T47D (cell line): Measurements from ENCODE around the gene ZDHHC8.

ENCODE experiments used
- DNase-seq, 2 experiments: peaks; one replicate each; pipeline versions ENCODE4 v3.0.0 to v3.0.0-alpha.2; 2011 to 2012; ENCODE audit warnings: low read depth in 1 of 2, low spot score in 1 of 2
- JUND ChIP-seq: IDR thresholded peaks from 2 replicates; pipeline ENCODE4 v1.6.1; 2012; ENCODE audit warnings: low read depth
- in situ Hi-C: cut with HindIII; loops from 2 replicates; pipeline ENCODE4 v1.10.0; 2016; ENCODE audit warnings: low sequenced_read_pairs, low pct_unique_long_range_greater_than_20kb

ZDHHC8 gene

DNA sequence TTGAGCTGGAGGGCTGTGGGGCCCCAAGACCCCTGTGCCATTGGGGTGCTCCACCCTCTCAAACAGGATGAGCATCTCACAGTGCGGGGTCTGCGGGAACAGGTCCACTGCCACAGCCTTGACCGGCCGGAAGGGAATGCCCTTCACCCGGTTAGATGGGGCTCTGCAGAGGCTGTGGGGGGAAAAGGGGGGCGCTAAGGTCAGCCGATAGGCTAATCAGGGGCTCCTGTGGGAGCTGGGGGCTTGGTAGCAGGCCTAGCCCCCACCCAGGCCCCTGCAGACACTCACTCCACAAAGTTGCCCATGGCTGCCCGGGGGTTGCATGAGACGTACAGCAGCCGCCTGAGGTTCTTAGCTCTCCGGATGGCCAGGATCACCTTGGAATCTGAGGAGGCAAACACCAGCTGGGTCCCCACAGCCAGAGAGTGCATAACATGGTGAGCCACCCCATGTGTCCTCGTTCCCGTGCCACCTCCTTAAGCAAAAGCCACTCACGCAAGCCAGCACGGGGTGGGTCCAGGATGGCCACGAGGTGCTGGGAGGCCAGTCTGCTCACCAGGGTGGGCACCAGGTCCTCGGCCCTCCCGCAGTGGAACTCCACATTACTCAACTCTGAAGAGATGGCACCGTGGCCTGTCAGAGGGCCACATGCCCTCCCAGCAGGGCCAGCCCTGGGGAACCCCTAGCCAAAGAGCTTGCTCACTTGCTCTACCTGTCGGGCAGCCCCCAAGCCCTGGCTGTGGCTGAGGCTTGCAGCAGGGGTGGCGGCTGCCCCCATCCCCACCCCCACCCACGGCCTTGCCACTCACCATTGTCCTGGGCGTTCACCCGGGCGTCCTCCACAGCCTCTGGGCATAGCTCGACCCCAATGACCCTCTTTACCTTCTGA, 18.7 kb upstream of the ZDHHC8 start:
- in situ Hi-C loops: no loop called here
- no peak for DNase-seq
- TF ChIP-seq JUND: no peak

DNA sequence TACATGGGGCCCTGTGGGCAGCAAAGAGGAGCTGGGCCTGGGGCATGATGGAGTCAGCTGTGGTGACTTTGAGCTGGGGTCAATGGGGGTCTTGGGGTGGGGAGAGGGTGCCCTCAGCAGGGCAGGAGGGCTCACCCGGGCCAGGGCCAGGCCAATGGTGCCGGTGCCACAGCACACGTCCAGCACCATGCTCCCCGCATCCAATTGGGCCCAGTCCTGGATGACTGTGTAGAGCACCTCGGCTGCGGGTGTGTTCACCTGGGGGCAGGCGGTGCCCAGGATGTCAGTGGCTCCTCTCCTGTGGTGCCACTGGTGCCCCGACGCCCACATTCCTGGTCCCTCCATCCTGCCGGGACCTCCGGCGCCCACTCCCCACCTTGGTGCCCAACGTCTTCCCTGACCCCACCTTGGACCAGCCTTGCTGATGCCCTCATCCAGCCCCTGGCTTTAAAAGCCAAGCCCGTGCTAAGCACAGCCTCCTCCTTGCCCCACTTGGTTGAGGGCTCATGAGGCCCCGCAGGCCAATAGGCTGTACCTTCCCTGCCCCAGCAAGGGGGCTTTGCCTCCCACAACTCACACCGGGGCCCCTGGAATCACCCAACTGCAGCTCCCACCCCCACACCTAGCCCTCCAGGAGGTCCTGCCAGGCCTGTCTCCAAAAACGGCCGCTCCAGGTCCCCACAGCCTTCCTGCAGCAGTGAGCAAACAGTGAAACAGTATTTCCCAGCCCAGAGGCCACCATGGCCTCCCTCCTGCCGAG, 17.9 kb upstream of the ZDHHC8 start:
- no peak for TF ChIP-seq JUND
- in situ Hi-C loops: no loop called here

DNA sequence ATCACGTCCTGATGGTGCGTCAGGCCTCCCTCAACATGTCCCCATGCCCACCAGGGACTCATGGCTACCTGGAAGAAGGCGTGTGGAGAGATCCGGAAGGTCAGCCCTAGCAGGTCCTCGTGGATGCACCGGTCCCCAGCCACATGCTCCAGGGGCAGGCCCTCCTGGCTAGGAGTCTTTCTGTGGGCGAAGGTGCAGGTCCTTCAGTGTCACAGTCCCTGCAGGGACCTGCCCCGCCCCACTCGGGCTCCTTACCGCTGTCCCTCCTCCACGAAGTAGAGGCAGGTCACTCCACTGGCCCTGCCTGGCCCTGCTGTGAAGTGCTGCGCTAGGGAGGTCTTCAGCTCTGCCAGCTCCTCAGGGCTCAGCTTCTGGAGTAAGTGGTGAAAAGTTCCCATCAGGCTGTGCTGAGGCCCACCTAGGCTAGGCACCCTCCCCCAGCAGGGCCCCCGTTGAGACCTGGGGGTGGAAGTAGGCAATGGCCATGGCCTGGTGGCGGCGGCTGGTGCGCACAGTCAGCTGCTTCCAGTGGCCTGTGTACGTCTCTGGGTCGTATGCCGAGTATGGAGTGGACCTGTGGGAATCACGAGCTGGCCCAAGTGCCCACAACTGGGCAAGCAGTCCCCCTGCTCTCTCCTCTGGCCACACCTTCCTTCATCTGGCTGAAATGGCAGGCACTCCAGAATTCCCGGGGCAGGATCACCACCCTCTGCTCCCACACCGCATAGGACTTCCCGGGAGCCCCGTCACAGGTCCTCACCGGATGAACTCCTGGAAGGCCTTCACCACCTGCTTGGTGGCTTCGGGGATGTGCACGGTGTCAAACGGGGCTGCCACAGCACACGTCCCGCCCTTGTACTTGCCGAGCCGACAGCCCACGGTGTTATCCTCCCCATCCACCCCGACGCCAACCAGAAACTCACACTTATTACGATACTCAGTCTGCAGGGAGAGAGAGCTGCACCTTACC, 16.8 kb upstream of the ZDHHC8 start:
- DNase-seq: no peak
- TF ChIP-seq JUND: no peak
- in situ Hi-C loops: no loop called here

More for the DNA sequence above, 17.9 kb upstream of the ZDHHC8 start:
- no peak for DNase-seq

DNA sequence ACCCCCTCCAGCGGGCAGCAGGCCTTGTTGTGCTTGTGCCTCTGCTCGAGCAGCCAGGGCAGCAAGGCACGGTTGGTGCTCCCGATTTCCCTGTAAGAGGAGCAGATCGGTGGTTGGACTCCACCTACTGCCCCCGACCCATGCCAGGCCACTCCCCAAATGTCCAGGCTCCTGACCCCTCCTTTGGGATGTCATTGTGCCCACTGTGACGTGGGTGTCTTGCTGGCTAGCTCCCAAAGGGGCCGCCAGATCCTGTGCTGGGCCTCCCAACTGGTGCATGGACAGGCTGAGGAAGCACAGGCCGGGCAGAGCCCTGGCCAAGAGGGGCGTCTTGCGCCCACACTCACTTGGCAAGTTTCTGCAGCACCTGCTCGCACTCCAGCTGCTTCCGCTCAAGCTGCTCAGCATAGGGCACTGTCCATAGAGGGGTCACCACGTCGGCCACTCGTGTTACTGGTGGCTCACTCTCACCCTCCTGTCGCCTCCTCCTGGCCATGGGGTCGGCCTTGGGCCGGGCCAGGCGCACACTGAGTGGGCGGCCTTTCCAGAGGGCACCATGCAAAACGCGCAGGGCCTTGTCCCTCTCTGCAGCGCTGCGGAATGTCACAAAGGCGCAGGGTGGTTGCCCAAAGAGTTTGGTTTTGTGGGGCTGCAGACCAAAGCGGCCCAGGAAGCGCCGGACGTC, 15.8 kb upstream of the ZDHHC8 start, which contains the start of gene RANBP1:
RANBP1 (plus strand) TSS at position 414 of the 685 bp plus-strand sequence; CDS start at position 495, 81 bp downstream.
- TF ChIP-seq JUND: no peak
- no peak for DNase-seq
- in situ Hi-C loops: no loop called here

DNA sequence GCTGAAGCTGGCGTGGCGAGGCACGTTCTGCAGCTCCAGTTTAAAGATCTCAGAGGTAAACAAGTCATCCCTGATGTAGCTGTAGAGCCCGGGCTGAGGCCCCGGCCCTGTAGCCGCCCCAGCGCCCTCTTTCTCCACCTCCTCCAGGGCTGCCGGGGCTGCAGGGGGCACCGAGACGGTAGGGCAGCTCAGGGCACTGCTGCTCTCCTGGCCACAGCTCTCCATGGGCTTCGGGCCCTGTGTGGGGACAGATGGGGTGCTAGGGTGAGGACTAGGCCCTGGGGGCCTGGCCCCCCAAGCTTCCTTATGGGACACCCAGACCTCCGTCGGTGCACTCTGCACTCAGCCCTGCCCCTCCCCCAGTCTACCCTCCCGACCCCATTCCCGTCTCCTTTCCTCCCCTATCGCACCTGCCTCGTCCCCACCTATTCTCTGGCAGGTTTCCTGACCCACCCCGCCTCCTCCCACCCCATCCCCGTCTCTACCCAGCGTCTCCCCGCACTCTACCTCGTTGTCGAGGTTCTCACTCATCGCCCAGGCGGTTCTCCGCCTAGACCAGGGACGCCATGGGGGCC, 15.1 kb upstream of the ZDHHC8 start:
- no peak for DNase-seq
- no peak for TF ChIP-seq JUND
- in situ Hi-C loops: no loop called here

GRCh38 chr22:20116951-20117632, 14.5 kb upstream of the ZDHHC8 start, which contains the start of gene TRMT2A:
TSS of gene TRMT2A (minus strand) at chr22:20117226. CDS start at chr22:20116906, 320 bp downstream.
- peak; percentile 91 to 97 for DNase-seq
- TF ChIP-seq JUND: no peak
- in situ Hi-C loops: no loop called here

- peak in 1 of 2 experiments; percentile 32 for DNase-seq
- in situ Hi-C loops: no loop called here
- no peak for TF ChIP-seq JUND
Observed at GRCh38 chr22:20117633-20118299, 13.8 kb upstream of the ZDHHC8 start.

DNA sequence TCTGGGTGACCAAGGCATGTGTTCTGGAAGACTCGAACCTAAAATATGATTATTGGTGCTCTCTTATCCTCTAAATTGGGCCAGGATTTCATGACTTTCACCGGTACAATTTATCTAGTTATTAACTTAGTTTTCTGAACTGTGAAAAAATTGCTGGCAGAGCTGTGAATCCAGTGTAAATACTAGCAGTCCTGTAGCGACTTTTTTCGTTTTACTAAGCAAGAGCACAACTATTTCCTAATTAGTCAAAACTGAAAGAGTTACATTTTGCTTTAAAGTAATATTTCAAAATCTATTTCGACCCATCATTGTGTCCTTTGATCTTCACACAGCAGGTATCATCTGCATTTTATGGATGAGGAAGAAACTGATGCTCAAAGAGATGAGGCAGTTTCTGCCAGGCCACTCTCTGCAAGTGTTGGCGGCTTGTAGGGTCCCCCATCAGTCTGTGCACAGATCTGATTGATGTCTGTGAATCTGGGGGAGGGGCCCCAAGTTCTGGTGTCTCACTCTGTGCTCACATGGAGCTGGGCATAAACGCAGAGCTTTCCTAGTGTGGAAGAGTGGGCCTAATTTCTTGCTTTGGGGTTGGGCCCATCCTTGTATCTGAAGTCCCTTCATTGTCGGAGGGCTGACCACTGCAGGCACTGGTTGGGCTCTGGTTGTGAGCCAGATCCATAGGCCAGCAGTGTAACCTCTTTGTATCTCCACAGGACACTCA, 13.1 kb upstream of the ZDHHC8 start:
- no peak for TF ChIP-seq JUND
- no peak for DNase-seq
- in situ Hi-C loops: no loop called here

DNA sequence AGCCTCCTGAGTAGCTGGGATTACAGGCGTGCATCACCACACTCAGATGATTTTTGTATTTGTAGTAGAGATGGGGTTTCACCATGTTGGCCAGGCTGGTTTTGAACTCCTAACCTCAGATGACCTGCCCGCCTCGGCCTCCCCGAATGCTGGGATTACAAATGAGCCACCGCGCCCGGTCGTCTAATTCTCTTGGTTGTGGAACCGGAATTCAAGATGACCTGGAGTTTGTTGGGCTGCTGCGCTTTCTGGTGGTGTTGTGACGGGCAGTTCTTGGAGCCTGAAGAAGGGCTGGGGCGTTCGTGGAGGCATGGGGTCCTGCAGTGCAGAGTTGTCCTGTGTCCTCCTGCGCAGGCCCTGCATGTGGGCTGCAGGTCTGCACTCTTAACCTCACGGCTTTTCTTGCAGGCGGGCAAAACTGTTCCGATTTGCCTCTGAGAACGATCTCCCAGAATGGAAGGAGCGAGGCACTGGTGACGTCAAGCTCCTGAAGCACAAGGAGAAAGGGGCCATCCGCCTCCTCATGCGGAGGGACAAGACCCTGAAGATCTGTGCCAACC, 9.7 kb upstream of the ZDHHC8 start:
- DNase-seq: no peak
- in situ Hi-C loops: no loop called here
- TF ChIP-seq JUND: no peak
